ENCODE results near the gene GABARAP. TPM values are rescaled to one million over a fixed set of nuclear protein-coding genes. Genes with fewer than 3 reads are reported as not detected.

Gene GABARAP
- polyA plus RNA-seq, 1 of the 3 experiments (the other 2 are of a cell fraction): 585 TPM

GRCh38 chr17:7280519-7281073 lies 38.3 kb upstream of the GABARAP start:
- Histone ChIP-seq H3F3A (replicated peaks; ENCODE audit: insufficient read depth) (peaks cover 15% of the 10 kb centered on the region), H3K27ac (ENCODE audit: low read depth in 2 of 2, low read length in 1 of 2) (peak overlapping the region in 1 of 2 experiments; percentile 52; a peak in 1 of 4 replicates), H3K4me1 (ENCODE audit: control insufficient read depth in 1 of 2, insufficient read depth in 2 of 2, low read depth in 1 of 2, low read length in 1 of 2) (peaks cover 6 to 18% of the 10 kb centered on the region in 2 experiments; a peak in 2 of 4 replicates), H3K9me3 (no peaks in the 10 kb centered on the region), H3K79me2 (ENCODE audit: insufficient read depth) (no peaks in the 10 kb centered on the region), H3K27me3 (ENCODE audit: insufficient read depth) (no peaks in the 10 kb centered on the region), H3K4me2 (peak overlapping the region; percentile 95), H4K20me1 (ENCODE audit: insufficient read depth) (no peaks in the 10 kb centered on the region), H3K4me3 (ENCODE audit: low read depth in 2 of 2, low read length in 1 of 2) (peak overlapping the region; percentile 50 to 64), H3K9ac (peak overlapping the region; percentile 44; the same call in 1 of the 2 replicates), H3K9me2 (no peaks in the 10 kb centered on the region), H2AFZ (ENCODE audit: low read depth) (peak overlapping the region; percentile 89; the same call in 1 of the 2 replicates), H3K36me3 (replicated peaks in 1 of 2; ENCODE audit: control insufficient read depth in 1 of 2, insufficient read depth in 2 of 2, low read length in 1 of 2) (no peaks in the 10 kb centered on the region)
- 12% methylated on average over 26 of the region's 29 CpGs for WGBS (ENCODE audit: low lambda C conversion rate)
- ChIA-PET POLR2A (interaction anchor here (1.2 kb wide), 1 partner anchor 16 kb away, joined by 5 read pairs; no protein-coding TSS in a partner anchor), CTCF (interaction anchor here (0.6 to 8.8 kb wide), 18 partner anchors 9 to 103 kb away, joined by 3 to 169 read pairs (median 4); partner anchors contain the start of gene PHF23)
- TF ChIP-seq SMC3 (IDR thresholded peaks at IDR 0.05; ENCODE audit: low read depth, low read length) (peak; percentile 91), RAD21 (IDR thresholded peaks at IDR 0.05; ENCODE audit: low read length) (peak; percentile 93), YY1 (IDR thresholded peaks at IDR 0.05; ENCODE audit: low read depth) (no peak), MXI1 (IDR thresholded peaks at IDR 0.05; ENCODE audit: low read depth, low read length) (peak; percentile 84), NRF1 (IDR thresholded peaks at IDR 0.05; ENCODE audit: low read depth, low read length) (0 out of 2 replicates have a peak, but pooled peaks have one; percentile 27)
- TF ChIP-seq, protein P1, sequence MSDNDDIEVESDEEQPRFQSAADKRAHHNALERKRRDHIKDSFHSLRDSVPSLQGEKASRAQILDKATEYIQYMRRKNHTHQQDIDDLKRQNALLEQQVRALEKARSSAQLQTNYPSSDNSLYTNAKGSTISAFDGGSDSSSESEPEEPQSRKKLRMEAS (IDR thresholded peaks at IDR 0.05; ENCODE audit: low read depth): peak; percentile 68; the same call in 1 of the 2 replicates
- TF ChIP-seq, protein P2, sequence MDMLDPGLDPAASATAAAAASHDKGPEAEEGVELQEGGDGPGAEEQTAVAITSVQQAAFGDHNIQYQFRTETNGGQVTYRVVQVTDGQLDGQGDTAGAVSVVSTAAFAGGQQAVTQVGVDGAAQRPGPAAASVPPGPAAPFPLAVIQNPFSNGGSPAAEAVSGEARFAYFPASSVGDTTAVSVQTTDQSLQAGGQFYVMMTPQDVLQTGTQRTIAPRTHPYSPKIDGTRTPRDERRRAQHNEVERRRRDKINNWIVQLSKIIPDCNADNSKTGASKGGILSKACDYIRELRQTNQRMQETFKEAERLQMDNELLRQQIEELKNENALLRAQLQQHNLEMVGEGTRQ (IDR thresholded peaks at IDR 0.05; ENCODE audit: borderline replicate concordance, low read depth, low read length): no peak
- TF ChIP-seq, protein P3, sequence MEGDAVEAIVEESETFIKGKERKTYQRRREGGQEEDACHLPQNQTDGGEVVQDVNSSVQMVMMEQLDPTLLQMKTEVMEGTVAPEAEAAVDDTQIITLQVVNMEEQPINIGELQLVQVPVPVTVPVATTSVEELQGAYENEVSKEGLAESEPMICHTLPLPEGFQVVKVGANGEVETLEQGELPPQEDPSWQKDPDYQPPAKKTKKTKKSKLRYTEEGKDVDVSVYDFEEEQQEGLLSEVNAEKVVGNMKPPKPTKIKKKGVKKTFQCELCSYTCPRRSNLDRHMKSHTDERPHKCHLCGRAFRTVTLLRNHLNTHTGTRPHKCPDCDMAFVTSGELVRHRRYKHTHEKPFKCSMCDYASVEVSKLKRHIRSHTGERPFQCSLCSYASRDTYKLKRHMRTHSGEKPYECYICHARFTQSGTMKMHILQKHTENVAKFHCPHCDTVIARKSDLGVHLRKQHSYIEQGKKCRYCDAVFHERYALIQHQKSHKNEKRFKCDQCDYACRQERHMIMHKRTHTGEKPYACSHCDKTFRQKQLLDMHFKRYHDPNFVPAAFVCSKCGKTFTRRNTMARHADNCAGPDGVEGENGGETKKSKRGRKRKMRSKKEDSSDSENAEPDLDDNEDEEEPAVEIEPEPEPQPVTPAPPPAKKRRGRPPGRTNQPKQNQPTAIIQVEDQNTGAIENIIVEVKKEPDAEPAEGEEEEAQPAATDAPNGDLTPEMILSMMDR (IDR thresholded peaks at IDR 0.05): peak; percentile 72
- peak; percentile 84 for DNase-seq

- H4K20me1 ChIP-seq (ENCODE audit: insufficient read depth): no peaks in the 10 kb centered on the region
- H3K27ac ChIP-seq (ENCODE audit: low read depth in 2 of 2, low read length in 1 of 2): no peak overlapping the region
- ChIA-PET POLR2A (no interaction called here), CTCF (interaction anchor here (1.1 to 8.8 kb wide), 4 partner anchors 19 to 65 kb away, joined by 3 to 169 read pairs (median 4); no protein-coding TSS in a partner anchor)
- no peak overlapping the region for H3K9ac ChIP-seq
- WGBS (ENCODE audit: low lambda C conversion rate): 73% methylated on average over 8 of the region's 8 CpGs
- H3K4me3 ChIP-seq (ENCODE audit: low read depth in 2 of 2, low read length in 1 of 2): no peak overlapping the region
- H3K9me2 ChIP-seq: no peaks in the 10 kb centered on the region
- H3K36me3 ChIP-seq (replicated peaks in 1 of 2; ENCODE audit: control insufficient read depth in 1 of 2, insufficient read depth in 2 of 2, low read length in 1 of 2): no peaks in the 10 kb centered on the region
- no peak overlapping the region for H2AFZ ChIP-seq (ENCODE audit: low read depth)
- H3K27me3 ChIP-seq (ENCODE audit: insufficient read depth): no peaks in the 10 kb centered on the region
- TF ChIP-seq RXRA (IDR thresholded peaks at IDR 0.05; ENCODE audit: borderline replicate concordance, low read depth): no peak
- no peak for TF ChIP-seq RAD21 (IDR thresholded peaks at IDR 0.05; ENCODE audit: low read length)
- TF ChIP-seq SMC3 (IDR thresholded peaks at IDR 0.05; ENCODE audit: low read depth, low read length): no peak
- TF ChIP-seq MXI1 (IDR thresholded peaks at IDR 0.05; ENCODE audit: low read depth, low read length): no peak
- no peak for TF ChIP-seq EZH2phosphoT487 (IDR thresholded peaks at IDR 0.05; ENCODE audit: borderline replicate concordance, low read depth)
- TF ChIP-seq NRF1 (IDR thresholded peaks at IDR 0.05; ENCODE audit: low read depth, low read length): no peak
- TF ChIP-seq YY1 (IDR thresholded peaks at IDR 0.05; ENCODE audit: low read depth): no peak
- no peak for TF ChIP-seq RFX5 (IDR thresholded peaks at IDR 0.05; ENCODE audit: low read length)
- TF ChIP-seq, protein P4, sequence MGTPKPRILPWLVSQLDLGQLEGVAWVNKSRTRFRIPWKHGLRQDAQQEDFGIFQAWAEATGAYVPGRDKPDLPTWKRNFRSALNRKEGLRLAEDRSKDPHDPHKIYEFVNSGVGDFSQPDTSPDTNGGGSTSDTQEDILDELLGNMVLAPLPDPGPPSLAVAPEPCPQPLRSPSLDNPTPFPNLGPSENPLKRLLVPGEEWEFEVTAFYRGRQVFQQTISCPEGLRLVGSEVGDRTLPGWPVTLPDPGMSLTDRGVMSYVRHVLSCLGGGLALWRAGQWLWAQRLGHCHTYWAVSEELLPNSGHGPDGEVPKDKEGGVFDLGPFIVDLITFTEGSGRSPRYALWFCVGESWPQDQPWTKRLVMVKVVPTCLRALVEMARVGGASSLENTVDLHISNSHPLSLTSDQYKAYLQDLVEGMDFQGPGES (IDR thresholded peaks at IDR 0.05; ENCODE audit: low read depth, low read length): no peak
- no peak for TF ChIP-seq FOXM1 (IDR thresholded peaks at IDR 0.05; ENCODE audit: low read depth)
- no peak for TF ChIP-seq JUND (IDR thresholded peaks at IDR 0.05)
- no peak for TF ChIP-seq FOXJ3 (CRISPR knock-in tag; IDR thresholded peaks at IDR 0.05)
- no peak for TF ChIP-seq SIN3A (IDR thresholded peaks at IDR 0.05; ENCODE audit: borderline replicate concordance, low read depth, low read length)
- TF ChIP-seq, protein P3 (IDR thresholded peaks at IDR 0.05): no peak
- no peak for TF ChIP-seq FOSL2 (IDR thresholded peaks at IDR 0.05; ENCODE audit: borderline replicate concordance, low read depth)
- TF ChIP-seq CHD2 (IDR thresholded peaks at IDR 0.05; ENCODE audit: low read length, partially characterized antibody): no peak
- H3K4me1 ChIP-seq (ENCODE audit: control insufficient read depth in 1 of 2, insufficient read depth in 2 of 2, low read depth in 1 of 2, low read length in 1 of 2): peaks cover 6 to 18% of the 10 kb centered on the region in 2 experiments; a peak in 2 of 4 replicates
- DNase-seq: no peak
- no peaks in the 10 kb centered on the region for H3K79me2 ChIP-seq (ENCODE audit: insufficient read depth)
- H3K4me2 ChIP-seq: no peak overlapping the region
- peaks cover 15% of the 10 kb centered on the region for H3F3A ChIP-seq (replicated peaks; ENCODE audit: insufficient read depth)
- no peaks in the 10 kb centered on the region for H3K9me3 ChIP-seq
Observed at GRCh38 chr17:7279448-7279847, 37.2 kb upstream of the GABARAP start.
